ENCODE data around the gene TSPYL1. TPM values are rescaled to one million over a fixed set of nuclear protein-coding genes. Genes with fewer than 3 reads are reported as not detected.

Gene TSPYL1
- total RNA-seq, 1 experiment from 2014 or later = 68.6 TPM

- no peak for TF ChIP-seq ARID4B (CRISPR knock-in tag; IDR thresholded peaks at IDR 0.05; ENCODE audit: borderline replicate concordance)
- TF ChIP-seq GRHL2 (CRISPR knock-in tag; IDR thresholded peaks at IDR 0.05; ENCODE audit: insufficient replicate concordance, severe bottlenecking) = no peak
- no peak for TF ChIP-seq NR2C2 (CRISPR knock-in tag; IDR thresholded peaks at IDR 0.05)
- TF ChIP-seq, protein P1, sequence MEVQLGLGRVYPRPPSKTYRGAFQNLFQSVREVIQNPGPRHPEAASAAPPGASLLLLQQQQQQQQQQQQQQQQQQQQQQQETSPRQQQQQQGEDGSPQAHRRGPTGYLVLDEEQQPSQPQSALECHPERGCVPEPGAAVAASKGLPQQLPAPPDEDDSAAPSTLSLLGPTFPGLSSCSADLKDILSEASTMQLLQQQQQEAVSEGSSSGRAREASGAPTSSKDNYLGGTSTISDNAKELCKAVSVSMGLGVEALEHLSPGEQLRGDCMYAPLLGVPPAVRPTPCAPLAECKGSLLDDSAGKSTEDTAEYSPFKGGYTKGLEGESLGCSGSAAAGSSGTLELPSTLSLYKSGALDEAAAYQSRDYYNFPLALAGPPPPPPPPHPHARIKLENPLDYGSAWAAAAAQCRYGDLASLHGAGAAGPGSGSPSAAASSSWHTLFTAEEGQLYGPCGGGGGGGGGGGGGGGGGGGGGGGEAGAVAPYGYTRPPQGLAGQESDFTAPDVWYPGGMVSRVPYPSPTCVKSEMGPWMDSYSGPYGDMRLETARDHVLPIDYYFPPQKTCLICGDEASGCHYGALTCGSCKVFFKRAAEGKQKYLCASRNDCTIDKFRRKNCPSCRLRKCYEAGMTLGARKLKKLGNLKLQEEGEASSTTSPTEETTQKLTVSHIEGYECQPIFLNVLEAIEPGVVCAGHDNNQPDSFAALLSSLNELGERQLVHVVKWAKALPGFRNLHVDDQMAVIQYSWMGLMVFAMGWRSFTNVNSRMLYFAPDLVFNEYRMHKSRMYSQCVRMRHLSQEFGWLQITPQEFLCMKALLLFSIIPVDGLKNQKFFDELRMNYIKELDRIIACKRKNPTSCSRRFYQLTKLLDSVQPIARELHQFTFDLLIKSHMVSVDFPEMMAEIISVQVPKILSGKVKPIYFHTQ (CRISPR knock-in tag; IDR thresholded peaks at IDR 0.05) = no peak
- TF ChIP-seq ZNF219 (CRISPR knock-in tag; IDR thresholded peaks at IDR 0.05; ENCODE audit: borderline replicate concordance) = no peak
- TF ChIP-seq, protein P2, sequence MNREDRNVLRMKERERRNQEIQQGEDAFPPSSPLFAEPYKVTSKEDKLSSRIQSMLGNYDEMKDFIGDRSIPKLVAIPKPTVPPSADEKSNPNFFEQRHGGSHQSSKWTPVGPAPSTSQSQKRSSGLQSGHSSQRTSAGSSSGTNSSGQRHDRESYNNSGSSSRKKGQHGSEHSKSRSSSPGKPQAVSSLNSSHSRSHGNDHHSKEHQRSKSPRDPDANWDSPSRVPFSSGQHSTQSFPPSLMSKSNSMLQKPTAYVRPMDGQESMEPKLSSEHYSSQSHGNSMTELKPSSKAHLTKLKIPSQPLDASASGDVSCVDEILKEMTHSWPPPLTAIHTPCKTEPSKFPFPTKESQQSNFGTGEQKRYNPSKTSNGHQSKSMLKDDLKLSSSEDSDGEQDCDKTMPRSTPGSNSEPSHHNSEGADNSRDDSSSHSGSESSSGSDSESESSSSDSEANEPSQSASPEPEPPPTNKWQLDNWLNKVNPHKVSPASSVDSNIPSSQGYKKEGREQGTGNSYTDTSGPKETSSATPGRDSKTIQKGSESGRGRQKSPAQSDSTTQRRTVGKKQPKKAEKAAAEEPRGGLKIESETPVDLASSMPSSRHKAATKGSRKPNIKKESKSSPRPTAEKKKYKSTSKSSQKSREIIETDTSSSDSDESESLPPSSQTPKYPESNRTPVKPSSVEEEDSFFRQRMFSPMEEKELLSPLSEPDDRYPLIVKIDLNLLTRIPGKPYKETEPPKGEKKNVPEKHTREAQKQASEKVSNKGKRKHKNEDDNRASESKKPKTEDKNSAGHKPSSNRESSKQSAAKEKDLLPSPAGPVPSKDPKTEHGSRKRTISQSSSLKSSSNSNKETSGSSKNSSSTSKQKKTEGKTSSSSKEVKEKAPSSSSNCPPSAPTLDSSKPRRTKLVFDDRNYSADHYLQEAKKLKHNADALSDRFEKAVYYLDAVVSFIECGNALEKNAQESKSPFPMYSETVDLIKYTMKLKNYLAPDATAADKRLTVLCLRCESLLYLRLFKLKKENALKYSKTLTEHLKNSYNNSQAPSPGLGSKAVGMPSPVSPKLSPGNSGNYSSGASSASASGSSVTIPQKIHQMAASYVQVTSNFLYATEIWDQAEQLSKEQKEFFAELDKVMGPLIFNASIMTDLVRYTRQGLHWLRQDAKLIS (CRISPR knock-in tag; IDR thresholded peaks at IDR 0.05; ENCODE audit: borderline replicate concordance) = no peak
These were observed 26.6 kb downstream of the TSPYL1 start (continued) for GRCh38 chr6:116253188-116253504.

DNA sequence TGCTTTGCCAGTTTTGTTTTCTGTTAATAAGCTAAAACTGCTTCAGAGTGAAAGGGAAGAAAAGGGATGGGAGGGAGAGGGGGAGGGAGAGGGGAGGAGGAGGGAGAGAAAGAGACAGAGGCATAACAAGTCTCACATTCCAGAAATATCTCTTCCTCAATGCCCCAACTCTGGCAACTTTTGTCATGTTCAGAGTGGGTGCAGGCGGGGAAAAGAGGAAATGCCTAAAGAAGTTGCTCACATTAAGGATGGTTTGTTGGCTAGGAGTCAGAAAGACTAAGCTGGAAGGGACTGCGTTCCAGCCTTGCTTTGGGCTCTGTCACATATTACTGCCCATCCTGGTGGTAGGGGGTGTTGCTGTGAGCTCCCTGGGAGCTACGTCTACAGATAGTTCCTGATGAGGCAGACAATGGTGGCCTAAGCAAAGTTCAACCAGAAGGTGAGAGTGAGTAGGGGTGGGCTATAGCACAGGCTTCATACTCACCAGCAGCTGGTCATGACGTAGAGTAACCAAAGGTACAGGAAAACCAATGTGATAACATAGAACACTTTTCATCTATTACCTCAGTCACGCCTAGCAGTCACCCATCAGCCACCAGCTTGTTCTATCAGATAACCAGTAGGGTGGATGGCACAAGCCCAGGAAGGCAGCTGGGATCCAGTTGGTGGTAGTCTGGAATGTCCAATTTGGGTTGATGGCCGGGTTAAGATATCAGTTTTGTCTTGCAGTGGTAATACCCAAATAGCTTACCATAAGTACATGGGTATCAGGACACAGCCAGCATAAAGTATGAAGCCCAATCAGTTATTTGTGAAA lies 28.0 kb downstream of the TSPYL1 start:
- DNase-seq (ENCODE audit: low spot score) (no peak), ATAC-seq (peak; percentile 5)
- no peak for TF ChIP-seq RELA (CRISPR knock-in tag; IDR thresholded peaks at IDR 0.05; ENCODE audit: borderline replicate concordance)
- TF ChIP-seq ZNF121 (CRISPR knock-in tag; IDR thresholded peaks at IDR 0.05) = no peak
- TF ChIP-seq ATF2 (CRISPR knock-in tag; IDR thresholded peaks at IDR 0.05; ENCODE audit: borderline replicate concordance, low read depth) = no peak
- TF ChIP-seq, protein P2 (CRISPR knock-in tag; IDR thresholded peaks at IDR 0.05; ENCODE audit: borderline replicate concordance) = no peak
- Mint-ChIP-seq H3K4me3 (peak overlapping the region; percentile 62), H3K27me3 (ENCODE audit: low read depth) (no peaks in the 10 kb centered on the region), H3K36me3 (peaks cover 3% of the 10 kb centered on the region; the same call in 1 of the 2 replicates), H3K27ac (peak overlapping the region; percentile 91), H3K4me1 (peaks cover 27% of the 10 kb centered on the region; the same call in 1 of the 2 replicates), H3K9me3 (no peaks in the 10 kb centered on the region)
- ChIA-PET POLR2A (interaction anchor here (0.6 to 1.4 kb wide), 4 partner anchors 10 to 30 kb away, joined by 3 to 5 read pairs (median 4); no protein-coding TSS in a partner anchor), CTCF (interaction anchor here (0.9 to 2.3 kb wide), 4 partner anchors 17 to 140 kb away, joined by 3 to 12 read pairs (median 4); no protein-coding TSS in a partner anchor)
